GM12892 (cell line): ENCODE results near the gene BARD1.
A peak's percentile ranks its signal among the peaks of the same experiment; 100 is the strongest.
"Not testable (repeated sequence)": the region's sequence is repeated elsewhere in the genome, so short reads cannot be mapped to it uniquely, and the experiment has no call there.

Experiments
- DNase-seq: peaks from one replicate; pipeline ENCODE4 v3.0.0; 2011; ENCODE audit not compliant: insufficient read length
- FAIRE-seq: peaks from 2 replicates; lab custom pipeline; 2011; peaks lifted over from hg19 to GRCh38; lab: Jason Lieb, UNC
- POLR2A ChIP-seq: IDR thresholded peaks from 2 replicates; pipeline ENCODE4 v1.6.1; 2011; ENCODE audit warnings: low read depth, low read length, control low read depth
- POLR2AphosphoS5 ChIP-seq: IDR thresholded peaks from 2 replicates; pipeline ENCODE4 v1.6.1; 2011; ENCODE audit warnings: low read depth, low read length, control low read depth
- TAF1 ChIP-seq: IDR thresholded peaks from 2 replicates; pipeline ENCODE4 v1.6.1; 2011; ENCODE audit warnings: low read depth, mild to moderate bottlenecking, control low read depth, low read length, borderline replicate concordance

The BARD1 gene

GRCh38 chr2:214807653-214808052, 1.8 kb downstream of the BARD1 start:
- no peak for DNase-seq
- TF ChIP-seq POLR2AphosphoS5 (no peak), POLR2A (no peak), TAF1 (no peak)
- no peak for FAIRE-seq

- DNase-seq (no peak), FAIRE-seq (no peak)
- TF ChIP-seq POLR2AphosphoS5 (no peak), POLR2A (no peak), TAF1 (no peak)
These were observed 7.6 kb downstream of the BARD1 start for GRCh38 chr2:214801768-214802397.

- TF ChIP-seq POLR2AphosphoS5, result no peak
- TF ChIP-seq TAF1, result no peak
- no peak for TF ChIP-seq POLR2A
- peak; percentile 79 for FAIRE-seq
- DNase-seq, result no peak
These were observed 8.4 kb downstream of the BARD1 start for GRCh38 chr2:214801068-214801467.

- FAIRE-seq (peak; percentile 38), DNase-seq (no peak)
- TF ChIP-seq TAF1, result no peak
- TF ChIP-seq POLR2AphosphoS5, result no peak
- TF ChIP-seq POLR2A, result no peak
These were observed 9.3 kb downstream of the BARD1 start for GRCh38 chr2:214800180-214800579.

- DNase-seq, result no peak
- no peak for FAIRE-seq
- TF ChIP-seq POLR2A, result no peak
- TF ChIP-seq TAF1, result no peak
- no peak for TF ChIP-seq POLR2AphosphoS5
These were observed 12.6 kb downstream of the BARD1 start for GRCh38 chr2:214796911-214797310.

- not testable (repeated sequence) for DNase-seq, FAIRE-seq
These were observed 26.3 kb downstream of the BARD1 start for GRCh38 chr2:214783181-214783580.

- no peak for FAIRE-seq
- no peak for DNase-seq
- TF ChIP-seq POLR2A (no peak), TAF1 (no peak), POLR2AphosphoS5 (no peak)
These were observed 26.8 kb downstream of the BARD1 start for GRCh38 chr2:214782671-214783070.

GRCh38 chr2:214781226-214781625, 28.3 kb downstream of the BARD1 start:
- DNase-seq, result no peak
- no peak for FAIRE-seq
- TF ChIP-seq TAF1, result no peak
- no peak for TF ChIP-seq POLR2A
- TF ChIP-seq POLR2AphosphoS5, result no peak

- TF ChIP-seq POLR2AphosphoS5 (no peak), TAF1 (no peak), POLR2A (no peak)
- DNase-seq (no peak), FAIRE-seq (no peak)
These were observed 33.5 kb downstream of the BARD1 start for GRCh38 chr2:214775971-214776370.

GRCh38 chr2:214774108-214774507, 35.4 kb downstream of the BARD1 start:
- DNase-seq (no peak), FAIRE-seq (no peak)
- TF ChIP-seq TAF1 (no peak), POLR2A (no peak), POLR2AphosphoS5 (no peak)

- no peak for DNase-seq
- FAIRE-seq, result no peak
- no peak for TF ChIP-seq TAF1
- no peak for TF ChIP-seq POLR2AphosphoS5
- no peak for TF ChIP-seq POLR2A
These were observed 37.0 kb downstream of the BARD1 start for GRCh38 chr2:214772443-214773015.

- TF ChIP-seq POLR2A (no peak), TAF1 (no peak), POLR2AphosphoS5 (no peak)
- no peak for FAIRE-seq
- DNase-seq, result no peak
These were observed 44.3 kb downstream of the BARD1 start for GRCh38 chr2:214765180-214765579.

- FAIRE-seq, result peak; percentile 66
- DNase-seq, result no peak
- no peak for TF ChIP-seq TAF1
- TF ChIP-seq POLR2AphosphoS5, result no peak
- no peak for TF ChIP-seq POLR2A
These were observed 56.0 kb downstream of the BARD1 start for GRCh38 chr2:214753455-214753854.
